Measurements from ENCODE around the gene CMIP. TPM values are rescaled to one million over a fixed set of nuclear protein-coding genes. Genes with fewer than 3 reads are reported as not detected.

The CMIP gene
- total RNA-seq, 3 donors from 2014 or later = 14.9 to 23.9 (median 17.6) TPM

GRCh38 chr16:81748476-81749198 lies 304.0 kb downstream of the CMIP start:
- intact Hi-C loops (cut with DNase I; ENCODE audit: low total_unique reads) = no loop called here
- Histone ChIP-seq H3K36me3 (no peaks in the 10 kb centered on the region), H3K9me3 (no peaks in the 10 kb centered on the region), H3K27ac (no peak overlapping the region), H3K4me1 (no peaks in the 10 kb centered on the region), H3K4me3 (no peak overlapping the region), H3K27me3 (no peaks in the 10 kb centered on the region)
- DNase-seq (ENCODE audit: low spot score in 2 of 2) = no peak
- TF ChIP-seq POLR2A (IDR thresholded peaks at IDR 0.05) (no peak), POLR2AphosphoS5 (IDR thresholded peaks at IDR 0.05) (no peak)
- TF ChIP-seq, protein P1, sequence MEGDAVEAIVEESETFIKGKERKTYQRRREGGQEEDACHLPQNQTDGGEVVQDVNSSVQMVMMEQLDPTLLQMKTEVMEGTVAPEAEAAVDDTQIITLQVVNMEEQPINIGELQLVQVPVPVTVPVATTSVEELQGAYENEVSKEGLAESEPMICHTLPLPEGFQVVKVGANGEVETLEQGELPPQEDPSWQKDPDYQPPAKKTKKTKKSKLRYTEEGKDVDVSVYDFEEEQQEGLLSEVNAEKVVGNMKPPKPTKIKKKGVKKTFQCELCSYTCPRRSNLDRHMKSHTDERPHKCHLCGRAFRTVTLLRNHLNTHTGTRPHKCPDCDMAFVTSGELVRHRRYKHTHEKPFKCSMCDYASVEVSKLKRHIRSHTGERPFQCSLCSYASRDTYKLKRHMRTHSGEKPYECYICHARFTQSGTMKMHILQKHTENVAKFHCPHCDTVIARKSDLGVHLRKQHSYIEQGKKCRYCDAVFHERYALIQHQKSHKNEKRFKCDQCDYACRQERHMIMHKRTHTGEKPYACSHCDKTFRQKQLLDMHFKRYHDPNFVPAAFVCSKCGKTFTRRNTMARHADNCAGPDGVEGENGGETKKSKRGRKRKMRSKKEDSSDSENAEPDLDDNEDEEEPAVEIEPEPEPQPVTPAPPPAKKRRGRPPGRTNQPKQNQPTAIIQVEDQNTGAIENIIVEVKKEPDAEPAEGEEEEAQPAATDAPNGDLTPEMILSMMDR (IDR thresholded peaks at IDR 0.05) = no peak

- Histone ChIP-seq H3K27me3 (no peaks in the 10 kb centered on the region), H3K4me3 (peak overlapping the region in 1 of 3 donors; percentile 5), H3K36me3 (no peaks in the 10 kb centered on the region), H3K4me1 (no peaks in the 10 kb centered on the region), H3K9me3 (no peaks in the 10 kb centered on the region), H3K27ac (peak overlapping the region in 1 of 2 donors; percentile 63)
- intact Hi-C loops (cut with DNase I; ENCODE audit: low total_unique reads) = no loop called here
- no peak for TF ChIP-seq POLR2AphosphoS5 (IDR thresholded peaks at IDR 0.05)
- TF ChIP-seq POLR2A (IDR thresholded peaks at IDR 0.05) = no peak
- TF ChIP-seq, protein P1 (IDR thresholded peaks at IDR 0.05) = no peak
- no peak for DNase-seq (ENCODE audit: low spot score in 2 of 2)
Measured at GRCh38 chr16:81752225-81752875, 307.7 kb downstream of the CMIP start.

DNA sequence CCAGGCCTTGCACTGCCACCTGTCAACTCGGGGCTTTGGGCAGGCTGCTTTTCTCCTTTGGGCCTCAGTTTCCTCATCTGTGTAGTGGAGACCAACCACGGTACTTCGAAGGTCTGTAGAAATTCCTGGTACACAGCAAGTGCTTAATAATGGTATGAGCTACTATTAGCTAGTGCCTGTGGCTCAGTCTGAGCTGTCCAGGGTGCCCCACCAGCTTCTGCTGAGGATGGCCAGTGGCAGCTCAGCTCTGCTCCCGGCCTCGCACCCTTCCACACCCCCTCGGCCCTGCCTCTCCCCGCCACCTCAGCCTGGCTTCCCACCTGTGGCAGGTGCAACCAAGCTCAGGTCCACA lies 308.2 kb downstream of the CMIP start:
- Histone ChIP-seq H3K27me3 (no peaks in the 10 kb centered on the region), H3K4me1 (no peaks in the 10 kb centered on the region), H3K36me3 (no peaks in the 10 kb centered on the region), H3K4me3 (no peak overlapping the region), H3K27ac (peak overlapping the region in 1 of 2 donors; percentile 63), H3K9me3 (no peaks in the 10 kb centered on the region)
- intact Hi-C loops (cut with DNase I; ENCODE audit: low total_unique reads) = no loop called here
- DNase-seq (ENCODE audit: low spot score in 2 of 2) = no peak
- TF ChIP-seq POLR2AphosphoS5 (IDR thresholded peaks at IDR 0.05) (no peak), POLR2A (IDR thresholded peaks at IDR 0.05) (no peak)
- TF ChIP-seq, protein P1 (IDR thresholded peaks at IDR 0.05) = no peak

DNA sequence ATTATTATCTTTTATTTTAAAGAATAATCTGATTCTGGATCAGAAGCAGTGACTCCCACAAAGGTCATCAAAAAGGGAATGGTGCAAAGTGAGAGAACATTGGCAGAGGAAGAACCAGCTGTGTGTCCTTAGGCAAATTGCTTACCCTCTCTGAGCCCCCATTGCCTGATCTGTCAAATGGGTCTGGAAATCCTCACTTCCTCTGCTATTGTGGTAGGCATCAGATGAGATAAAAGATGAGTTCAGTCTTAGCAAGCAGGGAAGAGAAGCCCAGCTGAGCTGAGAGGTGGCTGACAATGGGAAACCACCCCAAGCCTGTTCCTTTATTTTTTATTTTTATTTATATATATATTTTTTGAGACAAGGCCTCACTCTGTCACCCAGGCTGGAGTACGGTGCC lies 310.2 kb downstream of the CMIP start:
- intact Hi-C loops (cut with DNase I; ENCODE audit: low total_unique reads) = no loop called here
- H3K9me3 ChIP-seq = no peaks in the 10 kb centered on the region

More for the DNA sequence above, 310.2 kb downstream of the CMIP start:
- no peak overlapping the region for H3K4me3 ChIP-seq
- H3K4me1 ChIP-seq = no peaks in the 10 kb centered on the region
- no peaks in the 10 kb centered on the region for H3K27me3 ChIP-seq
- no peak for DNase-seq (ENCODE audit: low spot score in 2 of 2)
- TF ChIP-seq, protein P1 (IDR thresholded peaks at IDR 0.05) = no peak
- TF ChIP-seq POLR2A (IDR thresholded peaks at IDR 0.05) = no peak
- TF ChIP-seq POLR2AphosphoS5 (IDR thresholded peaks at IDR 0.05) = no peak
- no peaks in the 10 kb centered on the region for H3K36me3 ChIP-seq
- H3K27ac ChIP-seq = no peak overlapping the region
